ENCODE measurements around the gene CNPPD1. TPM values are rescaled to one million over a fixed set of nuclear protein-coding genes. Genes with fewer than 3 reads are reported as not detected.
A peak's percentile ranks its signal among the peaks of the same experiment; 100 is the strongest.

CNPPD1 gene
- total and polyA plus RNA-seq, 7 donors: 24.1 to 79.5 (median 38.5) TPM

DNA sequence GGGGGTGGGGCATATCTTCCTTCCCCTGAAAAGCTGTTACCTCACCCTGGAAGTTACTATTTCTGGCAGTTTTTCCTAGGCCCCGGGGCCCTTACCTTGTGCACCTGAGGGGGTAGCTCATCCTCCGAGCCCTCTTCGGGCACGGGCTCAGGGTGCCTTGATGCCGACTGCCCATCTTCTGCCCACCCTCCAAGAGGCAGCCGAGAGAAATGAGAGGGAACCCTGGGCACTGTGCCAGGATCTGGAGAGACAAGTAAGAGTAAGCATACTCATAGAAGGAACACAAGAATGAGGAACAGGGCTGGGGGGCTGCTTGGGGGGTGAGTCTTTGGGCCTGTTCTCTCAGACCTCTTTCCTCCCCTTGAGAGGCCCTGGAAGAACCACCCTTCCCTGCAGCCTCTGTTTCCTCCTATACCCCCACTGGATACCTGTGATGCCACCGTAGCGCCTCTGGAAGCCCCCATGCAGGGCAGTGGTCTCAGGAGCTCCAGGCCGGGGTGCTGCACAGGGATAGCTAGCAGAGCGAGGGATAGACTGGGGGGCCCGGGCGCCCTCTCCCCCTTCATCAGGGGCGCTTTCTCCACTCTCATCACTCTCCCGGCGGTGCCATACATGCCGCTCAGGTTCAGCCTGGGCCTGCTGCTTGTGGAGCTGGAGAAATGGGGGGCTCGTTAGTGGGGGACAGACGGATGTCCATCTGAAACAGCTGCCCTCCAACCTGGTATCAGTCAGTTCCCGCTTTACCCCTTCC lies 44.1 kb upstream of the CNPPD1 start:
- H3K9me3 ChIP-seq: no peaks in the 10 kb centered on the region
- WGBS, 2 donors: 95% methylated on average over 19 of the region's 19 CpGs
- peak overlapping the region in 1 of 4 donors; percentile 8 for H3K27ac ChIP-seq
- intact Hi-C loops (cut with DNase I): loop anchor here (10.0 kb wide), 1 partner anchor 164 kb away; the partner anchor contains the start of gene DNPEP
- peaks cover 56 to 62% (median 59%) of the 10 kb centered on the region in 4 donors for H3K36me3 ChIP-seq
- no peak for DNase-seq
- H3K4me3 ChIP-seq: no peak overlapping the region
- H3K27me3 ChIP-seq: no peaks in the 10 kb centered on the region
- peaks cover 0 to 37% (median 32%) of the 10 kb centered on the region in 4 donors for H3K4me1 ChIP-seq
- TF ChIP-seq POLR2A (IDR thresholded peaks at IDR 0.05): no peak
- no peak for TF ChIP-seq POLR2AphosphoS5 (IDR thresholded peaks at IDR 0.05)
- TF ChIP-seq, protein P1, sequence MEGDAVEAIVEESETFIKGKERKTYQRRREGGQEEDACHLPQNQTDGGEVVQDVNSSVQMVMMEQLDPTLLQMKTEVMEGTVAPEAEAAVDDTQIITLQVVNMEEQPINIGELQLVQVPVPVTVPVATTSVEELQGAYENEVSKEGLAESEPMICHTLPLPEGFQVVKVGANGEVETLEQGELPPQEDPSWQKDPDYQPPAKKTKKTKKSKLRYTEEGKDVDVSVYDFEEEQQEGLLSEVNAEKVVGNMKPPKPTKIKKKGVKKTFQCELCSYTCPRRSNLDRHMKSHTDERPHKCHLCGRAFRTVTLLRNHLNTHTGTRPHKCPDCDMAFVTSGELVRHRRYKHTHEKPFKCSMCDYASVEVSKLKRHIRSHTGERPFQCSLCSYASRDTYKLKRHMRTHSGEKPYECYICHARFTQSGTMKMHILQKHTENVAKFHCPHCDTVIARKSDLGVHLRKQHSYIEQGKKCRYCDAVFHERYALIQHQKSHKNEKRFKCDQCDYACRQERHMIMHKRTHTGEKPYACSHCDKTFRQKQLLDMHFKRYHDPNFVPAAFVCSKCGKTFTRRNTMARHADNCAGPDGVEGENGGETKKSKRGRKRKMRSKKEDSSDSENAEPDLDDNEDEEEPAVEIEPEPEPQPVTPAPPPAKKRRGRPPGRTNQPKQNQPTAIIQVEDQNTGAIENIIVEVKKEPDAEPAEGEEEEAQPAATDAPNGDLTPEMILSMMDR (IDR thresholded peaks at IDR 0.05): no peak
- no peak for TF ChIP-seq EP300 (IDR thresholded peaks at IDR 0.05)

DNA sequence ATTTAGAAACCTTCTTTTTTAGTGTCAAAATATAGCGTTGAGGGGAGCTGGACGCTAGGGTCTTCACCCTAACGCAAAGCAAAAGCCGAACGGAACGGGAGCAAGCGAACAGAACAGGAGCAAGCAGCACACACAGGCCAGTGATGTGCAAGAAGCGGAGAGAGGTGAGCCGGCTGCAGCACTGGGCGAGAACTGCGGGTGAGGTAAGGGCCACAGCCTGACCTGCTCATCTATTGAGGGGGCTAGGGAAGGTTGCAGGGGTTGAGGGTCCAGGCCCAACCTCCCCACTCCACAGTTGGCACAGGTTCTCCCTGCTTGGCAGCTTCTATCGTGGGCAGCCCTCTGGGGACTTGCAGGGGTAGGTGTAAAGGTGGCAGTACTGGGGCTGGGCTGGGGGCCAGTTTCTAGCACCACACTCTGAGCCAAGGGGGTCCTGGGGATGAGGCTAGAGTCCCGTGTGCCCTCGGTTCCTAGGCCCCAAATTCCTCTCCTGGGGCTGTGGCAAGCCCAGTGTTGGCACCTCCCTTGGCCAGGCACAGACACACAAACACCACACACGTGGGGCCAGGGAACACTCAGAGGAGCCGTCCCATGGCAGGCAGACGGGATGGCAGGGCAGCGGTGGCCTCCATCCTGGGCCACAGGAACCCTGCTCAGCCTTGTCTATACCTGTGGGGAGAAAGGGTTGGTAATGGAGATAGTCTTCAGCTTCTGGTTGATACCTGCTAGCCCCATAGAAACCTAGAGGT lies 43.2 kb upstream of the CNPPD1 start:
- no peaks in the 10 kb centered on the region for H3K9me3 ChIP-seq
- H3K27me3 ChIP-seq: no peaks in the 10 kb centered on the region
- TF ChIP-seq POLR2AphosphoS5 (IDR thresholded peaks at IDR 0.05) (no peak), EP300 (IDR thresholded peaks at IDR 0.05) (no peak), POLR2A (IDR thresholded peaks at IDR 0.05) (no peak)
- TF ChIP-seq, protein P1 (IDR thresholded peaks at IDR 0.05): no peak
- H3K36me3 ChIP-seq: peaks cover 47 to 58% (median 55%) of the 10 kb centered on the region in 4 donors
- peak overlapping the region; percentile 84 to 98 (median 96) for H3K27ac ChIP-seq
- no peak for DNase-seq
- no peak overlapping the region for H3K4me3 ChIP-seq
- peaks cover 0 to 37% (median 32%) of the 10 kb centered on the region in 4 donors for H3K4me1 ChIP-seq
- intact Hi-C loops (cut with DNase I): loop anchor here (1.0 to 10.0 kb wide), 6 partner anchors 9 to 165 kb away; partner anchors contain the start of genes ANKZF1, ATG9A, CNPPD1 and DNAJB2
- WGBS, 2 donors: 95% methylated on average over 18 of the region's 18 CpGs

DNA sequence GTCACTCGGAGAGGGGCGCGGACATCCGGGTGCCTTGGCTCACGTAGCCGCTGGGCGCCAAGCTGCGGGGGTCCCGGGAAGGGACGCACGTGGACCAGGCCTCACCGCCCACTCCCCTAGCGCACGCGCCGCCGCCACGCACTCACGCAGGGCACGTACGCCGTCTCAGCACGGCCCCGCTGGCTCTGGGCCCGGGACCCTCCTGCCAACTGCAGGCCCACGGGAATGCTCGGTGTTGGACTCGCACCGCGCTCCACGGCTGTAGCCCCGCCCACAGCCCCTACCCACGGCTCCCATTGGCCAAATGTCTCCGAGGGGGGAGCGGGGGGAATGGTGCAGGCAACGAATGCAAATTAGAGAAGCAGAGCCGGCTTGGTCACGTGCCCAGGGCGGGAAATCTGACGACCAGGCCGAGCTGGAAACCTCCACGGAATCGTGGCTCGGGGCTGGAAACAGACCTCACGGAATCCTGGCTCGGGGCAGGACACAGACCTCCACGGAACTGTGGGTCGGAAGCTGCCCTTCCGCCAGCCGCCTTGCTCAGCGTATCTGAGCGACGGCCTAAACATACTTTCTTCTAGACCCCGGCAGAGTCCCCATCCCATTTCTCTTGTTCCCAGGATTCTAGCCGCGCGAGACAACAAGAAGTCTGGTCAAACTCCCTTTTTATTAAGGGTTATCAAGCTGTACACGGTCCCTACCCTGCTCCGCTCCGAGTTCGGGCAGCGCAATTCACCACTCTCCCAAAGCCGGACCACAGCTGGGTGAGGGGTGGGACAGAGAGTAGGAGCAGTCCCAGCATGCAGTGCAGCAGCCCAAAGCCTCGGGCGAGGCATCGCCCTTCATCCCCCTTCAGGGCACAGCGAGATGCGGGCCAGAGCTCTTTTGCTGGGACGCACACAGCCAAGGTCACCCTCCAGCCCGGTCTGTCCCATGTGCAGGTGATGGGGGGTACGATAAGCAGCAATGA lies 42.3 kb upstream of the CNPPD1 start, which contains the start of gene ABCB6:
TSS of gene ABCB6 (minus strand) at position 227 of the 970 bp plus-strand sequence. CDS start 285 bp downstream, outside the sequence.
- DNase-seq: peak; percentile 99
- Histone ChIP-seq H3K4me3 (peak within 1 kb of the TSS; percentile 41 to 62 (median 54)), H3K36me3 (peaks cover 38 to 56% (median 55%) of the 10 kb centered on the region in 4 donors), H3K27ac (peak within 1 kb of the TSS; percentile 84 to 98 (median 96)), H3K9me3 (no peaks in the 10 kb centered on the region), H3K4me1 (peaks cover 0 to 37% (median 32%) of the 10 kb centered on the region in 4 donors), H3K27me3 (no peaks in the 10 kb centered on the region)
- TF ChIP-seq EP300 (IDR thresholded peaks at IDR 0.05) (no peak), POLR2AphosphoS5 (IDR thresholded peaks at IDR 0.05) (peak; percentile 60 to 90 (median 84)), POLR2A (IDR thresholded peaks at IDR 0.05) (peak in 1 of 2 donors; percentile 47)
- 15 to 24% methylated on average over 71 of the region's 71 CpGs for WGBS, 2 donors
- intact Hi-C loops (cut with DNase I): loop anchor here (1.0 to 5.0 kb wide), 5 partner anchors 10 to 58 kb away; partner anchors contain the start of genes ANKZF1, ATG9A, CNPPD1 and DNAJB2

DNA sequence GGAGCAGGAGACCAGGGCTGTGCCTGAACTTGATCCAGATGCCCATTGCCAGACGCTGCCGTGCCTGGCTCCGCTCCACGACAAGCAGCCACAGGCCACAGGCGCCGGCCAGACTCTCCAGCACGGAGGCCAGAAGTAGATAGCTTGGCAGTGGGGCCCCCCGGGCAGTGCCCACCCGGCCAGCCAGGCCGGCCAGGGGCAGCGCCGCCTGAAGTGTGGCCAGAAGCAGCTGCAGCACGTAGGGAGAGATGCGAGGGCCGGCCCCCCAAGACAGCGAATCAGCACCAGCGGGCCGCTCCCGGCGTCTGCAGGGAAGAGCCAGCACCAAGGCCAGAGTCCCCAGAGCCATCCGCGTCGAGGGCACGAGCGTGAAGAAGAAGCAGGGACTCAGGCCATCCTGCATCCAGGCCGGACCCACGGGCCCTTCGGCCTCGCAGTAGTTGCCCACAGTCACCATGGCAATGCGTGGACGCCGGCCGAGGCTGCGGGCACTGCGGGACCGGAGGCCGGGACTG lies 41.5 kb upstream of the CNPPD1 start:
- Histone ChIP-seq H3K27ac (peak overlapping the region; percentile 84 to 98 (median 96)), H3K9me3 (no peaks in the 10 kb centered on the region), H3K4me1 (peaks cover 0 to 37% (median 32%) of the 10 kb centered on the region in 4 donors), H3K36me3 (peaks cover 32 to 56% (median 52%) of the 10 kb centered on the region in 4 donors), H3K27me3 (no peaks in the 10 kb centered on the region), H3K4me3 (peak overlapping the region; percentile 41 to 62 (median 54))
- 0 to 2% methylated on average over 37 of the region's 37 CpGs for WGBS, 2 donors
- intact Hi-C loops (cut with DNase I): loop anchor here (2.0 to 5.0 kb wide), 4 partner anchors 34 to 59 kb away; partner anchors contain the start of genes CNPPD1, DNAJB2, NHEJ1 and TUBA4A
- TF ChIP-seq, protein P1 (IDR thresholded peaks at IDR 0.05): no peak
- TF ChIP-seq POLR2A (IDR thresholded peaks at IDR 0.05) (peak in 1 of 2 donors; percentile 34), POLR2AphosphoS5 (IDR thresholded peaks at IDR 0.05) (peak in 2 of 4 donors; percentile 22 to 56), EP300 (IDR thresholded peaks at IDR 0.05) (peak in 1 of 4 donors; percentile 12)
- peak; percentile 90 for DNase-seq
